Measurements from ENCODE around the gene ZDHHC11B.
"Not testable (repeated sequence)": the region's sequence is repeated elsewhere in the genome, so short reads cannot be mapped to it uniquely, and the experiment has no call there.

DNA sequence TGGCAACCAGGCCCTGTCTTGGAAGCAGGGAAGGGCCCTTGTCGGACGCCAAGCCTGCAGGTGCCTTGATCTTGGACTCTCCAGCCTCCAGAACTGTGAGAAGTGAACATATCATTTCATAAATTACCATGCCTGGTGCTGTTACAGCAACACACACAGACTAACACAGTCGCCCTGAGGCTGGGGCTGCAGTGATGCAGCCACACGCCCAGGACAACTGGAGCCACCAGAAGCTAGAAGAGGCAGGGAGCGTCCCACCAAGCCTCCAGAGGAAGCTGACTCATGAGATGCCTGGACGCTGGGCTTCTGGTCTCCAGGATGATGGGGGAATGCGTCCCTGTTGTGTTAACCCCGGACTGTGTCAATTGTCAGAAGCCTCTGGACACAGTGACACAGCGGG is 5.6 kb downstream of the ZDHHC11B start:
- not testable (repeated sequence) for TF ChIP-seq POLR2A, EP300 (IDR thresholded peaks at IDR 0.05)

Data from tibial nerve (tissue), 3 donors.